Inferior parietal cortex (tissue), 1 donor: ENCODE measurements around the gene SLC4A11.

Experiments
- DNase-seq: peaks from one replicate; pipeline ENCODE4 v3.0.0-alpha.2; 2016; ENCODE audit errors: extremely low spot score

SLC4A11 gene

DNA sequence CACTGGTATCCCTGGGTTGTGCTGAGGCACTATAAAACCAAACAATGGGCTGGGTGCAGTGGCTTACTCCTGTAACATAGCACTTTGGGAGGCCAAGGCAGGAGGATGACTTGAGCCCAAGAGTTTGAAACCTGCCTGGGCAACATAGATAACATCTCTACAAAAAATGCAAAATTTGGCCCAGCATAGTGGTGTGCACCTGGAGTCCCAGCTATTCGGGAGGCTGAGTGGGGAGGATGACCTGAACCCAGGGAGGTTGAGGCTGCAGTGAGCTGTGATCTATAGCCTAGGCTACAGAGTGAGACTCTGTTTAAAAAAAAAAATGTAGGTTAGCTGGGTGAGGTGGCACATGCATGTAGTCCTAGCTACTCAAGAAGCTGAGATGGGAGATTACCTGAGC lies 7.7 kb upstream of the SLC4A11 start:
- no peak for DNase-seq

- no peak for DNase-seq
These were observed 6.7 kb upstream of the SLC4A11 start for GRCh38 chr20:3245711-3246110.

DNA sequence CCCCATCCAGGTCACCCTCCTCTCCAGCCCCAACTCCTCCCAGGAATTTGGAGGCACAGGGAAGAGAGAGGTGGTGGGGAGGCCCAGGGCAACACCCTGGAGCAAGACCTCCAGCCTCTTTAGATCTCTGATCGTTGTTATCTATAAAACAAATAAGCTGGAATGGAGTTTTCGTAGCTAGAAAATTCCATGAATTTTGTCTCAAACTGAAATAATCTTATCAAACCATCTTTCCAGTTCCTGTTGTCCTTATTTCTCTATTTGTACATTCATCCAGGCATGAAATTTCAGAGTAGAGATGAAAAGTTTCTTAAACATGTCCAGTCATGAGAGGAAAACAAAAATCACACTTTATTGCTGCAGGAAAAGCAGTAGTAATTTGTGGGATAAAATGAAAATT lies 6.2 kb upstream of the SLC4A11 start:
- no peak for DNase-seq

DNA sequence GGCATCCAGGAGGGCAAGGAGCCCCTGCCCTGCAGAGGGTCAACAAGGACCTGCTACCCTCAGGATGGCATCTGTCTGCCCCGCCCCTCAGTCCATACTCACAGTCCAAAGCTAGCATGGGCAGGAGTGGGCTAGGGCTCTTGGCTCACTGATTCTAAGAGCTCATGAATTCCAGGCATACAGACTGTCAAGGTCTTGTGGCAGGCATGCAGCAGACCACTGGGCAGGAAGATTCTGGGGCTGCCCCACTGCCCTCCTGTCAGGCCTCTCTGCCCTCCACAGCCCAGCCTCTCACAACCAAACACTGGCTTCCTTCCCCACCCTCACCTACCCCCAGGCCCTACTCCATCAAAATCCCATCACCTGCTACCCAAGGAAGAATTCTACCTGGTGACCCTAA lies 5.6 kb upstream of the SLC4A11 start:
- DNase-seq: no peak

- DNase-seq: no peak
These were observed 4.8 kb upstream of the SLC4A11 start for GRCh38 chr20:3243718-3244358.

- no peak for DNase-seq
These were observed 3.2 kb upstream of the SLC4A11 start for GRCh38 chr20:3242172-3242692.

- no peak for DNase-seq
These were observed 1.9 kb upstream of the SLC4A11 start for GRCh38 chr20:3240776-3241363.

GRCh38 chr20:3239867-3240775 lies 1.1 kb upstream of the SLC4A11 start:
- DNase-seq: no peak

GRCh38 chr20:3238616-3239025 lies 369 bp downstream of the SLC4A11 start:
- DNase-seq: no peak

DNA sequence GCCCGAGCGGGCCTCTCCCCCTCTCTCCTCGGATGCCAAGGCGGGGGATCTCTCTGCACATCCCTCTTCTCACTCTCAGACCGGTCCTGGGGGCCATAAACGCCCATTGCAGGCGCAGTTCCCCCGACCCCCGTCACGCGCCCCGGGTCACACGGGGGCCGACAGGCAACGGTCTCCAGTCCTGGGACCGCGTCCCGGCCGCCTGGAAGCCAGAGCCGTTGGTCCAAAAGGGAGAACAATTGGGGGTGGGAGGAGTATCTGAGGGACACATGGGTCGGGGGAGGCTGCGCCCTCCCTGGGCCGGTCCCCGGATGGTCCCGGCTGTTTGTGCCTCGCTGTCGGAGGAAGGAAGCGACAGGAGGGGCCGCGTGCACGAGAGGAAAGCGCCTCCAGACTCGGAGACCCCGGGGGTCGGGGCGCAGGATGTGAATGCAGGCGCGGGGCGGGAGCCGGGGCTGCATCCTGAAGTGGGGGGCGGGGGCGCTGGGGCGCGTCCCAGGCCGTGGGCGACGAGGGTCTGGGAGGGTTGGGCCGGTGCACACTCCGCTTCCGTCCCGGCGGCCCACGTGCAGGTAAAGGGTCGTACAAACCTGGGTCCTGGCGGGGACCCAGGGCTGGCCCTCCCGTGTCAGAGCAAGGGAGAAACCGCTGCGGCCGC lies 903 bp downstream of the SLC4A11 start:
- DNase-seq: no peak

DNA sequence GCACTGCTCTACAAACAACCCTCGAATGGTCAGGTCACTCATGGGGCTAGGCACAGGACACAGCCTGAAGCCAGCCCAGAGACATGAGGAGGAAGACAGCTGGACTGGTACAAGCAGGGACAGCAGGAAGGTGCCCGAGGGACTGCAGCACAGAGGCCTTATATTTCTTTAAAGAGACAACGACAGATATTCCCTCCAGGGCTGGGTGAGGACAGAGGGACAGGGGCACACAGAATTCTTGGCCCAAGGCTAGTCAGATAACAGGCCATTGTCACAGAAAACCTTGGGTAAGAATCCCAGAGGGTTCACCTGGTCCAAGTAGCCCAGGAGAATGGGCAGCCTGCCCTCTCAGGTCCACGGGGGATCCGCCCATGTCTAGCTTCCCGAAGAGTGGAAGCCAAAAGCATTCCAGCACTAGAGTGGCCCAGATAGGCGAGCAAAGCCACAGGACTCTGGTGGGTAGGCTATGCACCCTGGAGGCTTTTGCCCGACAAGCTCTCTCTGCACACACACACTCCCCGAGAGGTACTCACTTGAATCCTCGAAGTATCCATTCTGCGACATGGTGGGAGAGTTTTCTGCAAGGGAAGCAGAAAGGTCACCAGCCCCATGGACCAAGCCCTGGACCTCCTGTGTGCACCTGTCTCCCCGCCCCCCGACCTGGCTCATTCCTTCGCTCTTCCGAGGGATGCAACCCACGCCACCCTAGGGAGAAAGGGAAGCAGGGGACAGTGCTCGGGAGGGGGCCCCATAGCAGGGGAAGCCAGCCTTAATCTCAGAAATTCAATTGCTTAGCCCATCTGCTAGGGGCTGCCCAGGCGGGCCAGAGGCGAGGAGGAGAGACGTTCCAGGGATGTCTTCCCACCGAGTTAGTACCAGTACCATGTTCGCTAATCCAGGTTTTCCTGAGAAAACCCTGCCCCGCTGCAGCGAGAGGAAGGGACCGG lies 1.7 kb downstream of the SLC4A11 start:
- DNase-seq: no peak

DNA sequence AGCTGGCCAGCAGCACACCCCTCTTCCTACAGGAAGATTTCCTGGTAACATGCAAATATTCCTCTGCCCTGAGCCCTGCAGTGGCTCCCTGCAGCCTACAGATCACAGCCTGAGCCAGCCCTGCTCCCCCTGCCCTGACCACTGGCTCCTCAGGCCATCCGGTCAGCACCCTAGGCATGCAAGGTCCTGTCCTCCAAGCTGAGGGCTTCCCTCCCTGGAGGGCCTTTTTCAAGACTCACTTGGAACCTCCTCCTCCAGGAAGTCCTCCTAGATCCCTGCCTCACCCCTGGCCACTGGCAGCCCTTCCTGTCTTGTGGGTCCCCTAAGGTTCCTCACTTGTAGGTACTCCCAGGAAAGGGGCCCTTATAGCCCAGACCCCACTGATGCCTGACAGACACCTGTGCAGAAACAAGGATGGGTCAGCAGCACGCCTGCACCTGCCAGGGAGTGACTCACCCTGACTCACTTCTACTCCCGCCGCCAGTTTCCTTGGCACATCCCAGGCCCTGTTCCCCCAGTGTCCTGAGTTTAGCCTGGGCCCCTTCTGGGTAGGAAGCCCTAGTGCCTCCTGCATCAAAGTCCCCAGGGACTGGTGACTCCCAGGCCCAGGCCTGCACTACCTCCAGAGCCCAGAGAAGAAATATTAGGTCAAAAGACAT lies 3.2 kb downstream of the SLC4A11 start:
- DNase-seq: no peak

- DNase-seq: no peak
These were observed 4.9 kb downstream of the SLC4A11 start for GRCh38 chr20:3233991-3234498.

GRCh38 chr20:3233131-3233990 lies 5.6 kb downstream of the SLC4A11 start:
- no peak for DNase-seq

DNA sequence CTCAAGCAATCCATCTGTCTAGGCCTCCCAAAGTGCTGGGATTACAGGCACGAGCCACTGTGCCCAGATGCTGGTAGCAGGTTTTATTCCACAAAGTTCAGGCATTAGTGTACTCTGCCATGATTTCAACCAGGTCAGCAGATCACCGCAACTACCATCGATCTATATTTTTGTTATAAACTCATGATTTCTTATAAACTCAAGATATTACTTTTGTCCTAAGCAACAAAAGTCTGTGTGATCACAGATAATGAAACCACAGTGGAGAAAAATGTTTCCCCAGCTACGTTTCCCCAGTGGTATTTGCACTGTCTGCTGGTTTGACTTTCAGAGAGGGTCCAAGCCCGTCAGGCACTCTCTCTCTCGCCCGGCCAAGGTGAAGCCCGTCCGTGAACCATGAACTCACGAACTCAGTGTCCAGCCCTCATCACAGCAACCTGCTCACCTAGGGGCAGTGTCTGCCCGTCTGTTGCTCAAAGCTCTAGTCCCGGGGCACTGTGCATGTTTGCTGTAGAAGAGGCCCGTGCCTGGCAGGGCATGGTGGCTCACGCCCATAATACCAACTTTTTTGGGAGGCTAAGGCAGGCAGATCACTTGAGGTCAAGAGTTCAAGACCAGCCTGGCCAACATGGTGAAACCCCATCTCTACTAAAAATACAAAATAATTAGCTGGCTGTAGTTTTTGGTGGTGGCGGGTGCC lies 7.0 kb downstream of the SLC4A11 start:
- DNase-seq: no peak

DNA sequence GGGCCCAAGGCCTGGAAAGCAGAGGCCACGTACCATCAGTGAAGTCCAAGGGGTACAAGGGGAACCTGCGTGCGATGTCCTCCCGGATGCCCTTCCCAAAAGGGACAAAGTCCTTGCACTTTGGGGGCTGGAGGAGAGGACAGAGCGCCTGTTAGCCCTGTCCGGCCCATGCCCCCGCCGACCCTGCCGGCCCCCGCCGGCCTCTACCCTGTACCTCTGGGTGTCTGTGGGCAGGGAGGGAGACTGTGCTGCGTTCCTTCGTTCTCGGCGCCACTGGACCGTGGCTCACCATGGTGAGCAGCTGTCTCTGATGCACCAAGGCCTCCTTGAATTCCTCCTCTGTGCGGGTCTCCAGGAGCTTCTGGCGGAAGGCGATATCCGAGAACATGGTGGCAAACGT lies 7.9 kb downstream of the SLC4A11 start:
- no peak for DNase-seq

DNA sequence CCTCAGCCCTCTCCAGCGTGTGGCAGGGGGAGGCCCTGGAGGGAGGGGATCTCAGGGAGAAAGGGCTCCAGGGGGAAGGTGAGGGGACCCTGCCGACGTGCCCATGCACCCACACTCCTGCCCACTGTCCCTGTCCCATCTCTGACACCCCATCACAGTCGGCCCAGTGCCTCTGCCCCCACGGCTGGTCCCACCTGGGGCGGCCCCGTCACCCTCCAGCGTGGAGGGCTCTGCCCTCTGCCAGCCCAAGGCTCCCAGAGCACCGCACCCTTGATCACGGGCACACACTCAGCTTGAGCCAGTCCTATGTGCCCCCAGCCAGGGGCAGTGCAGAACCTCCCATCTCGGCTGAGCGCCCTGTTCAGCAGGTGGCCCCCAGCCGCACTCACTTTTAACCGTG lies 9.2 kb downstream of the SLC4A11 start:
- no peak for DNase-seq

GRCh38 chr20:3229158-3229557 lies 9.8 kb downstream of the SLC4A11 start:
- DNase-seq: no peak

DNA sequence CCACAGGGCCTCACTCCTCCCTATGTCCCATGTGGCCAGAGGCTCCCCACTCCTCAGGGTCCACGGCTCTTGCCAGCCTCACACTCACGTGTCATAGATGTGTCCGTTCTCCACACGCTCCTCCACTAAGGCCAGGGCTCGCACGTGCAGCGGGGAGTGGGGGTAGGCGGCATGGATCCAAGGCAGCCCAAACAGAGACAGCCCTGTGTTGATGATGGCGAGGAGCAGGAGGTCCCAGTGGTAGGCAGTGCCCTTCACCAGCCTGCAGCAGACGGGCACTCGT lies 10.3 kb downstream of the SLC4A11 start:
- DNase-seq: no peak
